ENCODE measurements around the gene RAP2A. TPM values are rescaled to one million over a fixed set of nuclear protein-coding genes. Genes with fewer than 3 reads are reported as not detected.

Gene RAP2A
- total and polyA plus RNA-seq, 12 donors: 3.6 to 37.9 (median 22.2) TPM

DNA sequence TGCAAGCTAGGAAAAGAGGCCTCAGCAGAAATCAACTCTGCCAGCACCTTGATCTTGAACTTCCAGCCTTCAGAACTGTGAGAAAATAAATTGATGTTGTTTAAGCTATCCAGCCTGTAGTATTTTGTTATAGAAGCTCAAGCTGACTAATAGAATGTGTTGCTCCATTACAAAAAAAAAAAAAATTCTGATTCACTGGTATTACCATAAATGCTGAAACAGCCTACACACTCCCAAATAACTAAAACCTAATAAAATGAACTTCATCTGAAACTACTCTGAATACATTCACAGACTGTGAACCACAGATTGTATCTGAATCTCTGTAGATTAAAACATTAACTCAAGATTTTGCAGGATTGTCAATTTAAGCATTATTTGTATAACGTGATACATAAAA is 49.5 kb downstream of the RAP2A start:
- Histone ChIP-seq H3K27ac (no peak overlapping the region), H3K4me3 (no peak overlapping the region), H3K9me3 (replicated peaks in 1 of 3) (no peaks in the 10 kb centered on the region), H3K36me3 (replicated peaks in 1 of 2) (no peaks in the 10 kb centered on the region), H3K4me1 (replicated peaks in 1 of 2) (no peaks in the 10 kb centered on the region), H3K27me3 (no peaks in the 10 kb centered on the region)
- no peak for DNase-seq
- 94 to 100% (median 96%) methylated on average over 1 of the region's 1 CpG for WGBS, 4 donors
- TF ChIP-seq POLR2A (IDR thresholded peaks at IDR 0.05): no peak
- TF ChIP-seq, protein P1, sequence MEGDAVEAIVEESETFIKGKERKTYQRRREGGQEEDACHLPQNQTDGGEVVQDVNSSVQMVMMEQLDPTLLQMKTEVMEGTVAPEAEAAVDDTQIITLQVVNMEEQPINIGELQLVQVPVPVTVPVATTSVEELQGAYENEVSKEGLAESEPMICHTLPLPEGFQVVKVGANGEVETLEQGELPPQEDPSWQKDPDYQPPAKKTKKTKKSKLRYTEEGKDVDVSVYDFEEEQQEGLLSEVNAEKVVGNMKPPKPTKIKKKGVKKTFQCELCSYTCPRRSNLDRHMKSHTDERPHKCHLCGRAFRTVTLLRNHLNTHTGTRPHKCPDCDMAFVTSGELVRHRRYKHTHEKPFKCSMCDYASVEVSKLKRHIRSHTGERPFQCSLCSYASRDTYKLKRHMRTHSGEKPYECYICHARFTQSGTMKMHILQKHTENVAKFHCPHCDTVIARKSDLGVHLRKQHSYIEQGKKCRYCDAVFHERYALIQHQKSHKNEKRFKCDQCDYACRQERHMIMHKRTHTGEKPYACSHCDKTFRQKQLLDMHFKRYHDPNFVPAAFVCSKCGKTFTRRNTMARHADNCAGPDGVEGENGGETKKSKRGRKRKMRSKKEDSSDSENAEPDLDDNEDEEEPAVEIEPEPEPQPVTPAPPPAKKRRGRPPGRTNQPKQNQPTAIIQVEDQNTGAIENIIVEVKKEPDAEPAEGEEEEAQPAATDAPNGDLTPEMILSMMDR (IDR thresholded peaks at IDR 0.05): no peak
- intact Hi-C loops (cut with DNase I): no loop called here

DNA sequence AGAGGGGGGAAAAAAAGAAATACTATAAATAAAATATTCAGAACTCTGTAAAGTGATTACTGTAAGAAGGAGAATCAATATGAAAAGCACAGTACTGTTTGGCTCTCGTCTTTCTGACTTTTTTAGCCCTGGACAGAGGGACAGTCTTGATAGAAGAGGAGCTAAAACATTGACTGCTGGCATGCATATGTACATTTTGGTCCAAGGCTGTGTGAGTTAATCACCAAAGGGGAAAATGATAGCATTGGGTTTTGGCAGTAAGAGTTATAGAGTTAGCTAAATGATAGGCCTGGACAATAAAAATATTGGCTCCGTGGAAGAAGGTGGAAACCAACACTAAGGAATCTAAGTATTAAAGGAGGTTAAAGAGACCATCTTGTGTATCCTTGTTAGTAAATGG is 50.3 kb downstream of the RAP2A start:
- H3K27me3 ChIP-seq: no peaks in the 10 kb centered on the region
- no peak overlapping the region for H3K27ac ChIP-seq
- intact Hi-C loops (cut with DNase I): no loop called here
- H3K4me3 ChIP-seq: no peak overlapping the region
- no peak for DNase-seq
- H3K4me1 ChIP-seq (replicated peaks in 1 of 2): no peaks in the 10 kb centered on the region
- TF ChIP-seq POLR2A (IDR thresholded peaks at IDR 0.05): no peak
- TF ChIP-seq, protein P1 (IDR thresholded peaks at IDR 0.05): no peak
- WGBS, 4 donors: 72 to 88% (median 78%) methylated on average over 2 of the region's 2 CpGs
- no peaks in the 10 kb centered on the region for H3K36me3 ChIP-seq (replicated peaks in 1 of 2)
- H3K9me3 ChIP-seq (replicated peaks in 1 of 3): no peaks in the 10 kb centered on the region

DNA sequence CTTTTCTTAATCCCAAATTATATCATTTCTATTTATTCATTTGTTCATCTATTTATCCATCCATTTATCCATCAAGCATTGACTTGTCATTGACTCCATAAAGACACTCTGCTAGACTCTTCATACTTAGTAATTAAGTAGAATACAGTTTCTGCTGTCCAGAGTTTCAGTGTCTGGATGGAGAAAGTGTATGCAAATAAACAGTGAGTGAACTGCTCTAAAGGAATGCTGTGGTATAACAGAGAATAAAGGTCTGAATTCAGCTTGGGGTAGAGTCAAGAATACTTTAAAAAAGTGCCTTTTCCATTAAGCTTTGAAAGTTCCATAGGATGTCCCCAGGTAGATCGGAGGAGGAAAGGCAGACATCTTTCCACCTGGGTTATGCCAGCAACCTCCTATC is 51.4 kb downstream of the RAP2A start:
- H3K4me1 ChIP-seq (replicated peaks in 1 of 2): no peaks in the 10 kb centered on the region
- H3K36me3 ChIP-seq (replicated peaks in 1 of 2): no peaks in the 10 kb centered on the region
- TF ChIP-seq, protein P1 (IDR thresholded peaks at IDR 0.05): no peak
- no peak for TF ChIP-seq POLR2A (IDR thresholded peaks at IDR 0.05)
- WGBS, 4 donors: 81 to 96% (median 93%) methylated on average over 1 of the region's 1 CpG
- no peak for DNase-seq
- peaks cover 0 to 1% (median 0%) of the 10 kb centered on the region in 3 donors for H3K9me3 ChIP-seq (replicated peaks in 1 of 3)
- no peak overlapping the region for H3K27ac ChIP-seq
- no peak overlapping the region for H3K4me3 ChIP-seq
- no peaks in the 10 kb centered on the region for H3K27me3 ChIP-seq
- intact Hi-C loops (cut with DNase I): no loop called here

DNA sequence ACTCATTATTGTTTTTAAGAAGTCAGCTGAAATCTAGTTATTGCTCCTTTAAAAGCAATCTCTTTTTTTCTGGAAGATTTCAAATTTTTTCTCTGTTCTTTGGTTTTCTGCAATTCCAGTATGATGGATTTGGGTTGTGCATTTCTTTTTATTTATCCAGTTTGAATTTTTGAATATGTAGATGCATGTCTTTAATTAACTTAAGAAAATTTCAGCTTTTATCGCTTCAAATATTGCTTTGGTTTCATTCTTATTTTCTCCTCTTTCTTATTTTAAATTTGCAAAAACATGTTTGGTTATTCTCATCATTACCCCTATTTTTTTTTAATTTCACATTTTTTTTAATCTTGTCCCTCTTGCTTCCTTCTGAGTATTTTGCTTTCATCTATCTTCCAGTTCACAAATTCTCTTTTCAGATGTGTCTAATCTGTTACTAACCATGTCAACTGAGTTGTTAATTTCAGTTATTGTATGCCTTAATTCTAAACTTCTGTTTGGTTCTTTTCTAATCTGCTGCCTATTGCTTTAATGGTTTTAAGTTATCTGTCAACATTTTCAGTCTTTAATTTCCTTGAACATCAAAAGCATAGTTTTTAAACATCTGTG is 56.8 kb downstream of the RAP2A start:
- Histone ChIP-seq H3K4me3 (no peak overlapping the region), H3K4me1 (replicated peaks in 1 of 2) (no peaks in the 10 kb centered on the region), H3K36me3 (replicated peaks in 1 of 2) (no peaks in the 10 kb centered on the region), H3K27ac (no peak overlapping the region), H3K9me3 (replicated peaks in 1 of 3) (peaks cover 0 to 17% (median 0%) of the 10 kb centered on the region in 3 donors), H3K27me3 (no peaks in the 10 kb centered on the region)
- no peak for DNase-seq
- intact Hi-C loops (cut with DNase I): no loop called here
- TF ChIP-seq POLR2A (IDR thresholded peaks at IDR 0.05): no peak
- TF ChIP-seq, protein P1 (IDR thresholded peaks at IDR 0.05): no peak
- 94 to 100% (median 99%) methylated on average over 1 of the region's 1 CpG for WGBS, 4 donors

All from adrenal gland (tissue), 12 donors.